ENCODE results near the gene BCL7A. TPM values are rescaled to one million over a fixed set of nuclear protein-coding genes. Genes with fewer than 3 reads are reported as not detected.

BCL7A gene
- total and polyA plus RNA-seq, 9 of the 15 experiments (the other 6 are each of a cell fraction or from before 2014, with no cell fraction given), result 0.25 to 21.9 (median 14.9) TPM

GRCh38 chr12:122078141-122079032 is 56.7 kb downstream of the BCL7A start, which contains the start of gene MLXIP (continued):
- TF ChIP-seq THAP12 (CRISPR knock-in tag; IDR thresholded peaks at IDR 0.05), result peak; percentile 68; the same call in 1 of the 2 replicates
- no peak for TF ChIP-seq E2F4 (CRISPR knock-in tag; IDR thresholded peaks at IDR 0.05; ENCODE audit: low read depth)
- no peak for TF ChIP-seq SIX5 (IDR thresholded peaks at IDR 0.05; ENCODE audit: borderline replicate concordance in 1 of 2, insufficient read depth in 1 of 2, low read depth in 1 of 2, low read length in 2 of 2)
- TF ChIP-seq SLC30A9 (CRISPR knock-in tag; IDR thresholded peaks at IDR 0.05), result no peak
- no peak for TF ChIP-seq ETV1 (tag; conservative IDR thresholded peaks at IDR 0.05; ENCODE audit: low read depth)
- TF ChIP-seq ELF2 (CRISPR knock-in tag; IDR thresholded peaks at IDR 0.05), result no peak
- TF ChIP-seq SNRNP70 (optimal IDR thresholded peaks at IDR 0.05; ENCODE audit: low read depth, low read length), result no peak
- TF ChIP-seq DNMT1 (IDR thresholded peaks at IDR 0.05), result no peak
- peak; percentile 30 for TF ChIP-seq TBP (optimal IDR thresholded peaks at IDR 0.05; ENCODE audit: low read depth, low read length)
- TF ChIP-seq KLF1 (tag; IDR thresholded peaks at IDR 0.05), result peak; percentile 76; the same call in 1 of the 2 replicates
- no peak for TF ChIP-seq NUFIP1 (IDR thresholded peaks at IDR 0.05; ENCODE audit: partially characterized antibody)
- TF ChIP-seq SAFB (IDR thresholded peaks at IDR 0.05; ENCODE audit: borderline replicate concordance, low read depth, low read length), result peak; percentile 86
- no peak for TF ChIP-seq SMARCC2 (IDR thresholded peaks at IDR 0.05; ENCODE audit: low read depth)
- TF ChIP-seq HSF4 (CRISPR knock-in tag; IDR thresholded peaks at IDR 0.05; ENCODE audit: borderline replicate concordance), result no peak
- TF ChIP-seq, protein P1, sequence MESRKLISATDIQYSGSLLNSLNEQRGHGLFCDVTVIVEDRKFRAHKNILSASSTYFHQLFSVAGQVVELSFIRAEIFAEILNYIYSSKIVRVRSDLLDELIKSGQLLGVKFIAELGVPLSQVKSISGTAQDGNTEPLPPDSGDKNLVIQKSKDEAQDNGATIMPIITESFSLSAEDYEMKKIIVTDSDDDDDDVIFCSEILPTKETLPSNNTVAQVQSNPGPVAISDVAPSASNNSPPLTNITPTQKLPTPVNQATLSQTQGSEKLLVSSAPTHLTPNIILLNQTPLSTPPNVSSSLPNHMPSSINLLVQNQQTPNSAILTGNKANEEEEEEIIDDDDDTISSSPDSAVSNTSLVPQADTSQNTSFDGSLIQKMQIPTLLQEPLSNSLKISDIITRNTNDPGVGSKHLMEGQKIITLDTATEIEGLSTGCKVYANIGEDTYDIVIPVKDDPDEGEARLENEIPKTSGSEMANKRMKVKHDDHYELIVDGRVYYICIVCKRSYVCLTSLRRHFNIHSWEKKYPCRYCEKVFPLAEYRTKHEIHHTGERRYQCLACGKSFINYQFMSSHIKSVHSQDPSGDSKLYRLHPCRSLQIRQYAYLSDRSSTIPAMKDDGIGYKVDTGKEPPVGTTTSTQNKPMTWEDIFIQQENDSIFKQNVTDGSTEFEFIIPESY (CRISPR knock-in tag; IDR thresholded peaks at IDR 0.05), result peak; percentile 42; the same call in 1 of the 2 replicates
- peak; percentile 89 for TF ChIP-seq SP1 (CRISPR knock-in tag; IDR thresholded peaks at IDR 0.05)
- TF ChIP-seq FUS (optimal IDR thresholded peaks at IDR 0.05; ENCODE audit: low read depth, low read length), result peak; percentile 35
- no peak; the same call in 1 of the 2 replicates for TF ChIP-seq ZNF586 (CRISPR knock-in tag; conservative IDR thresholded peaks at IDR 0.05)
- TF ChIP-seq CHD1 (IDR thresholded peaks at IDR 0.05; ENCODE audit: low read length), result no peak
- TF ChIP-seq, protein P2, sequence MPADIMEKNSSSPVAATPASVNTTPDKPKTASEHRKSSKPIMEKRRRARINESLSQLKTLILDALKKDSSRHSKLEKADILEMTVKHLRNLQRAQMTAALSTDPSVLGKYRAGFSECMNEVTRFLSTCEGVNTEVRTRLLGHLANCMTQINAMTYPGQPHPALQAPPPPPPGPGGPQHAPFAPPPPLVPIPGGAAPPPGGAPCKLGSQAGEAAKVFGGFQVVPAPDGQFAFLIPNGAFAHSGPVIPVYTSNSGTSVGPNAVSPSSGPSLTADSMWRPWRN (IDR thresholded peaks at IDR 0.05; ENCODE audit: low read depth), result no peak
